ENCODE data around the gene MYZAP.

GRCh38 chr15:57565311-57565710, 26.4 kb upstream of the MYZAP start:
- TF ChIP-seq, protein P1, sequence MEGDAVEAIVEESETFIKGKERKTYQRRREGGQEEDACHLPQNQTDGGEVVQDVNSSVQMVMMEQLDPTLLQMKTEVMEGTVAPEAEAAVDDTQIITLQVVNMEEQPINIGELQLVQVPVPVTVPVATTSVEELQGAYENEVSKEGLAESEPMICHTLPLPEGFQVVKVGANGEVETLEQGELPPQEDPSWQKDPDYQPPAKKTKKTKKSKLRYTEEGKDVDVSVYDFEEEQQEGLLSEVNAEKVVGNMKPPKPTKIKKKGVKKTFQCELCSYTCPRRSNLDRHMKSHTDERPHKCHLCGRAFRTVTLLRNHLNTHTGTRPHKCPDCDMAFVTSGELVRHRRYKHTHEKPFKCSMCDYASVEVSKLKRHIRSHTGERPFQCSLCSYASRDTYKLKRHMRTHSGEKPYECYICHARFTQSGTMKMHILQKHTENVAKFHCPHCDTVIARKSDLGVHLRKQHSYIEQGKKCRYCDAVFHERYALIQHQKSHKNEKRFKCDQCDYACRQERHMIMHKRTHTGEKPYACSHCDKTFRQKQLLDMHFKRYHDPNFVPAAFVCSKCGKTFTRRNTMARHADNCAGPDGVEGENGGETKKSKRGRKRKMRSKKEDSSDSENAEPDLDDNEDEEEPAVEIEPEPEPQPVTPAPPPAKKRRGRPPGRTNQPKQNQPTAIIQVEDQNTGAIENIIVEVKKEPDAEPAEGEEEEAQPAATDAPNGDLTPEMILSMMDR (IDR thresholded peaks at IDR 0.05) = no peak
- no peak for TF ChIP-seq ZFX (IDR thresholded peaks at IDR 0.05; ENCODE audit: borderline replicate concordance)

Measured in 22Rv1 (cell line).